IMR-90 (cell line): ENCODE measurements around the gene UCKL1. TPM values are rescaled to one million over a fixed set of nuclear protein-coding genes. Genes with fewer than 3 reads are reported as not detected.

Experiments
- ATAC-seq: fragments of 200-7000 bp; cut with Tn5 transposase; 2 replicates; pipeline ENCODE4 v1.9.1; 2020; ENCODE audit warnings: low read depth, mild to moderate bottlenecking, moderate library complexity
- BruUV-seq: library from RNA; stranded (reverse); fragments of 400-500 nt; replicated peaks from 2 replicates; lab custom pipeline; 2021; lab: Mats Ljungman, UMichigan
- CTCF ChIA-PET: fragments of 300-600 bp; formaldehyde crosslinking; extraction: SDS; loops from one replicate; lab custom pipeline; 2021; ENCODE audit warnings: antibody characterized with exemption; lab: Yijun Ruan, JAX
- POLR2A ChIA-PET: fragments of 300-600 bp; sonication (Branson Sonifier 250); formaldehyde crosslinking; loops from one replicate; lab custom pipeline; 2022; ENCODE audit warnings: antibody characterized with exemption; ENCODE audit not compliant: unreplicated experiment; lab: Charles Lee
- DNase-seq: peaks from one replicate; pipeline ENCODE4 v3.0.0; 2013
- H2AFZ ChIP-seq: replicated peaks from 2 replicates; pipeline ENCODE3; 2013; ENCODE audit warnings: low read length, mild to moderate bottlenecking; ENCODE audit not compliant: poor library complexity
- H2AK5ac ChIP-seq: 2 replicates; pipeline ENCODE4 v1.6.1; 2013; ENCODE audit warnings: low read depth, low read length, inconsistent platforms
- H2AK9ac ChIP-seq: replicated peaks from 2 replicates; pipeline ENCODE3; 2013; ENCODE audit warnings: mild to moderate bottlenecking, low read depth, low read length, moderate library complexity; ENCODE audit not compliant: poor library complexity
- H2BK120ac ChIP-seq: 2 replicates; pipeline ENCODE4 v1.6.1; 2013; ENCODE audit warnings: low read depth, low read length, inconsistent platforms
- H2BK15ac ChIP-seq: 3 replicates; pipeline ENCODE4 v1.6.1; 2013; ENCODE audit warnings: low read depth, low read length, inconsistent platforms
- H2BK20ac ChIP-seq: 2 replicates; pipeline ENCODE4 v1.6.1; 2013; ENCODE audit warnings: low read depth, mild to moderate bottlenecking, inconsistent platforms, low read length, moderate library complexity
- H2BK5ac ChIP-seq: 2 replicates; pipeline ENCODE4 v1.6.1; 2013; ENCODE audit warnings: mild to moderate bottlenecking, low read depth, low read length, inconsistent platforms; ENCODE audit not compliant: poor library complexity, severe bottlenecking
- H3K14ac ChIP-seq: replicated peaks from 2 replicates; pipeline ENCODE4 v1.6.1; 2013; ENCODE audit warnings: low read depth, low read length, inconsistent platforms
- H3K18ac ChIP-seq: 2 replicates; pipeline ENCODE4 v1.6.1; 2013; ENCODE audit warnings: low read depth, low read length, control low read depth
- H3K23ac ChIP-seq: 2 replicates; pipeline ENCODE4 v1.6.1; 2013; ENCODE audit warnings: low read depth, low read length, inconsistent platforms
- H3K27ac ChIP-seq: 2 replicates; pipeline ENCODE4 v1.5.1; 2013; ENCODE audit warnings: mild to moderate bottlenecking, control low read depth, low read length; ENCODE audit not compliant: insufficient read depth
- H3K27me3 ChIP-seq: 2 replicates; pipeline ENCODE4 v1.6.1; 2013; ENCODE audit warnings: low read length; ENCODE audit not compliant: control insufficient read depth, insufficient read depth
- H3K36me3 ChIP-seq: 2 replicates; pipeline ENCODE4 v1.6.1; 2013; ENCODE audit warnings: low read length, mixed read lengths; ENCODE audit not compliant: control insufficient read depth, insufficient read depth
- H3K4ac ChIP-seq: 2 replicates; pipeline ENCODE4 v1.6.1; 2013; ENCODE audit warnings: low read depth, low read length, inconsistent platforms
- H3K4me1 ChIP-seq: 2 replicates; pipeline ENCODE4 v1.6.1; 2013; ENCODE audit warnings: low read length, mixed read lengths; ENCODE audit not compliant: control insufficient read depth, insufficient read depth
- H3K4me2 ChIP-seq: 2 replicates; pipeline ENCODE4 v1.6.1; 2013; ENCODE audit warnings: low read depth, mild to moderate bottlenecking, control low read depth, low read length, moderate library complexity
- H3K4me3 ChIP-seq: 2 replicates; pipeline ENCODE4 v1.5.1; 2013; ENCODE audit warnings: low read depth, mild to moderate bottlenecking, control low read depth, low read length, moderate library complexity; ENCODE audit not compliant: insufficient read depth
- H3K56ac ChIP-seq: 2 replicates; pipeline ENCODE4 v1.6.1; 2013; ENCODE audit warnings: low read length, inconsistent platforms; ENCODE audit not compliant: insufficient read depth; ENCODE audit errors: extremely low read depth
- H3K79me1 ChIP-seq, 2 experiments: 2 replicates each; pipeline ENCODE4 v1.6.1; 2013; ENCODE audit warnings: low read length in 2 of 2, inconsistent platforms in 1 of 2, low read depth in 1 of 2
- H3K9ac ChIP-seq: 2 replicates; pipeline ENCODE4 v1.6.1; 2013; ENCODE audit warnings: low read depth, low read length, control low read depth
- H3K9me1 ChIP-seq: 2 replicates; pipeline ENCODE4 v1.6.1; 2013; ENCODE audit warnings: low read length, inconsistent platforms; ENCODE audit not compliant: insufficient read depth
- H3K9me3 ChIP-seq: 2 replicates; pipeline ENCODE4 v1.6.1; 2013; ENCODE audit warnings: low read length; ENCODE audit not compliant: control insufficient read depth, insufficient read depth
- H4K20me1 ChIP-seq: 2 replicates; pipeline ENCODE4 v1.6.1; 2013; ENCODE audit warnings: low read length, inconsistent platforms; ENCODE audit not compliant: insufficient read depth
- H4K5ac ChIP-seq: 2 replicates; pipeline ENCODE4 v1.6.1; 2013; ENCODE audit warnings: mild to moderate bottlenecking, low read depth, low read length, control low read depth
- H4K8ac ChIP-seq, 2 experiments: 2 replicates each; pipeline ENCODE4 v1.6.1; 2013; ENCODE audit warnings: low read depth in 2 of 2, low read length in 2 of 2, control low read depth in 1 of 2, inconsistent platforms in 1 of 2
- H4K91ac ChIP-seq: 2 replicates; pipeline ENCODE4 v1.6.1; 2013; ENCODE audit warnings: low read depth, low read length, inconsistent platforms; ENCODE audit not compliant: insufficient read depth
- BHLHE40 ChIP-seq: fragments of 150-350 bp; IDR thresholded peaks from 2 replicates; pipeline ENCODE4 v1.6.1; 2016; ENCODE audit warnings: mild to moderate bottlenecking, low read depth, low read length
- CEBPB ChIP-seq: IDR thresholded peaks from 2 replicates; pipeline ENCODE4 v1.6.1; 2012; ENCODE audit warnings: low read depth, low read length, improper control_type of control experiment
- CHD1 ChIP-seq: IDR thresholded peaks from 2 replicates; pipeline ENCODE4 v1.6.1; 2012; ENCODE audit warnings: low read depth, low read length, improper control_type of control experiment
- FOS ChIP-seq: fragments of 150-350 bp; IDR thresholded peaks from 2 replicates; pipeline ENCODE4 v1.6.1; 2016; ENCODE audit warnings: low read depth, low read length
- MAFK ChIP-seq: IDR thresholded peaks from 2 replicates; pipeline ENCODE4 v1.6.1; 2012; ENCODE audit warnings: low read depth, low read length, improper control_type of control experiment
- MAZ ChIP-seq: IDR thresholded peaks from 2 replicates; pipeline ENCODE4 v1.6.1; 2012; ENCODE audit warnings: low read depth, mild to moderate bottlenecking, low read length, improper control_type of control experiment, moderate library complexity, borderline replicate concordance
- MXI1 ChIP-seq: IDR thresholded peaks from 2 replicates; pipeline ENCODE4 v1.6.1; 2012; ENCODE audit warnings: low read depth, mild to moderate bottlenecking, low read length, moderate library complexity, borderline replicate concordance
- NFE2L2 ChIP-seq: fragments of 150-350 bp; IDR thresholded peaks from 2 replicates; pipeline ENCODE4 v1.6.1; 2016; ENCODE audit warnings: low read depth, mild to moderate bottlenecking, low read length
- POLR2A ChIP-seq: IDR thresholded peaks from 2 replicates; pipeline ENCODE4 v1.6.1; 2012; ENCODE audit warnings: mild to moderate bottlenecking, low read depth, low read length
- RAD21 ChIP-seq: IDR thresholded peaks from 2 replicates; pipeline ENCODE4 v1.6.1; 2012; ENCODE audit warnings: low read length, improper control_type of control experiment
- RCOR1 ChIP-seq: IDR thresholded peaks from 2 replicates; pipeline ENCODE4 v1.6.1; 2012; ENCODE audit warnings: mild to moderate bottlenecking, low read length, improper control_type of control experiment; ENCODE audit not compliant: insufficient replicate concordance
- SMC3 ChIP-seq: fragments of 150-350 bp; IDR thresholded peaks from 2 replicates; pipeline ENCODE4 v1.6.1; 2016; ENCODE audit warnings: low read depth, mild to moderate bottlenecking, antibody characterized with exemption, low read length, moderate library complexity
- WGBS, 2 experiments: methylation state at CpG; one replicate each; pipeline versions ENCODE4 v1.1.5 to v1.1.7; 2013; ENCODE audit warnings: missing lambda C conversion rate in 2 of 2; ENCODE audit not compliant: insufficient read length in 1 of 2; ENCODE audit errors: extremely low coverage in 2 of 2; 5-methylcytosine and 5-hydroxymethylcytosine counted together
- dilution Hi-C: fragments of 300-500 bp; cut with HindIII; formaldehyde crosslinking; loops from one replicate; pipeline ENCODE4 v1.14.3; 2018; ENCODE audit warnings: low sequenced_read_pairs; ENCODE audit not compliant: unreplicated experiment
- in situ Hi-C: fragments of 300-500 bp; cut with MboI; formaldehyde crosslinking; loops from 3 replicates; pipeline ENCODE4 v1.14.3; 2019; ENCODE audit warnings: low sequenced_read_pairs, inconsistent platforms, mixed read lengths
- intact Hi-C: fragments of 100-400 bp; cut with micrococcal nuclease; formaldehyde crosslinking; loops from 2 replicates; pipeline ENCODE4 v1.10.0; 2022
- polyA plus RNA-seq, 3 experiments: library from polyadenylated mRNA; depleted of rRNA; stranded (reverse); fragments of >200 nt; gene quantifications; 2 replicates each; pipeline ENCODE4 v1.2.3, GENCODE V29; 2012; ENCODE audit warnings: low replicate concordance in 1 of 3
- total RNA-seq: library from RNA; depleted of rRNA; stranded (reverse); fragments of >200 nt; gene quantifications from 2 replicates; pipeline ENCODE4 v1.2.3, GENCODE V29; 2012
- TF ChIP-seq, protein P1 (sequence below): fragments of 150-350 bp; IDR thresholded peaks from 2 replicates; pipeline ENCODE4 v1.6.1; 2016; ENCODE audit warnings: low read depth, mild to moderate bottlenecking, low read length, moderate library complexity, borderline replicate concordance
- TF ChIP-seq, protein P2 (sequence below): conservative IDR thresholded peaks from 2 replicates; pipeline ENCODE4 v1.5.1; 2012; ENCODE audit warnings: mild to moderate bottlenecking, low read depth, low read length, improper control_type of control experiment

Gene UCKL1
- total and polyA plus RNA-seq, 2 of the 4 experiments (the other 2 are of a cell fraction) = 16.7 to 54.7 TPM

DNA sequence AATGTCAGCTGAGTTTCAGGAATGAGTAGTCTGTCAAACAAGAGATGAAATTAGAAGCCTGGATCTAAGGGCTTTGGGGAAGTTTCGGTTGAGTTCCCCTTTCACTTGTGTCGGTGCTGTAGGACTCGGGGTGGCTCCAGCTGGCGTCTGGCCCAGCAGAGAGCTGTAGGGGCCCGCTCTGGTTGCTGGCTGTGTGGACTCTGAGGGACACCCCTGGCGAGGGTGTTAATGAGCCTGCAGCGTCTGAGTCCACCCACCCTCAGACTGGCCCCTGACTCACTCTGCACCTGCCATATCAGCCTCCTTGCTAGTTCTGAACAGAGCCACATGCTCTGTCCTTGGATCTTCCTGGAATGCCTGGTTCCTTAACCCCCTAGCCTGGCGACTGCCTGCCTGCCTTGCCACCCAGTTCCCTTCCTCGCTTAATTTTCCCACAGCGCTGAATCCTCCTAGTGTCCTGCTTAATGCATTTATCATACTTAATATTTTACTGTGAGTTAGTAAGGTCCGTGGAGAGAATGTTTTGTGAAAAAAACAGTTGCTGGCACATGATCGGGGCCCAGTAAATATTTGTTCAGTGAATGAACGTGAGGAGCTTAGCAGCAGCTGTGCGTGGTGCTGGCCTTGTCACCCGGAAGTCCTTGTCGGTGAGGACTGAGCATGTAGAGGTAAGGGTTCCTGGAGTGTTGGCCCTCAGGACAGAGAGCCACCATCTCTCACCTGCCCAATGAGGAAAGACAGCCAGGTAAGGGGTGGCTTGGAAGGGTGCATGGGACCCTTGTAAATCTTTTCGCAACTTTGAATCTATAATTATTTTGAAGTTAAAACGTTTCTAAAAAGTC is 59.7 kb downstream of the UCKL1 start:
- Histone ChIP-seq H3K36me3 (peaks cover 21% of the 10 kb centered on the region), H4K91ac (no peak overlapping the region), H2AK9ac (peak overlapping the region; percentile 58), H4K20me1 (peaks cover 76% of the 10 kb centered on the region), H3K18ac (no peak overlapping the region), H2BK120ac (no peak overlapping the region), H2BK5ac (peak overlapping the region; percentile 51), H3K9me1 (peaks cover 16% of the 10 kb centered on the region), H3K4me1 (peaks cover 14% of the 10 kb centered on the region), H2BK15ac (no peak overlapping the region), H3K9me3 (no peaks in the 10 kb centered on the region), H4K8ac (no peak overlapping the region), H3K27me3 (no peaks in the 10 kb centered on the region), H3K9ac (peak overlapping the region; percentile 93), H3K23ac (peak overlapping the region; percentile 73), H4K5ac (no peak overlapping the region), H2AK5ac (peak overlapping the region; percentile 23), H3K4ac (no peak overlapping the region), H2BK20ac (no peak overlapping the region), H3K4me2 (peak overlapping the region; percentile 84), H3K14ac (peak overlapping the region; percentile 50), H3K79me1 (peaks cover 3 to 59% of the 10 kb centered on the region in 2 experiments; a peak in 3 of 4 replicates), H2AFZ (peak overlapping the region; percentile 11), H3K27ac (peak overlapping the region; percentile 51), H3K56ac (no peak overlapping the region), H3K4me3 (peak overlapping the region; percentile 86)
- in situ Hi-C loops (no loop called here), intact Hi-C loops (loop anchor here (2.0 kb wide), 1 partner anchor 160 kb away; no protein-coding TSS in a partner anchor), dilution Hi-C loops (no loop called here)
- ATAC-seq (peak; percentile 3), DNase-seq (peak; percentile 46)
- ChIA-PET POLR2A (interaction anchor here (0.6 kb wide), 1 partner anchor 13 kb away, joined by 3 read pairs; no protein-coding TSS in a partner anchor), CTCF (interaction anchor here (1.0 kb wide), 1 partner anchor 359 kb away, joined by 3 read pairs; no protein-coding TSS in a partner anchor)
- WGBS, 2 experiments = 20% methylated on average over 2 of the region's 18 CpGs; no CpG with 5 or more reads in 1 of the 2 experiments
- TSS peak; percentile 24 for BruUV-seq
- no peak for TF ChIP-seq POLR2A
- no peak for TF ChIP-seq CHD1
- TF ChIP-seq MAFK = no peak
- peak; percentile 88 for TF ChIP-seq BHLHE40
- peak; percentile 17 for TF ChIP-seq RCOR1
- TF ChIP-seq FOS = no peak
- TF ChIP-seq, protein P1, sequence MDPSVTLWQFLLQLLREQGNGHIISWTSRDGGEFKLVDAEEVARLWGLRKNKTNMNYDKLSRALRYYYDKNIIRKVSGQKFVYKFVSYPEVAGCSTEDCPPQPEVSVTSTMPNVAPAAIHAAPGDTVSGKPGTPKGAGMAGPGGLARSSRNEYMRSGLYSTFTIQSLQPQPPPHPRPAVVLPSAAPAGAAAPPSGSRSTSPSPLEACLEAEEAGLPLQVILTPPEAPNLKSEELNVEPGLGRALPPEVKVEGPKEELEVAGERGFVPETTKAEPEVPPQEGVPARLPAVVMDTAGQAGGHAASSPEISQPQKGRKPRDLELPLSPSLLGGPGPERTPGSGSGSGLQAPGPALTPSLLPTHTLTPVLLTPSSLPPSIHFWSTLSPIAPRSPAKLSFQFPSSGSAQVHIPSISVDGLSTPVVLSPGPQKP = no peak
- no peak for TF ChIP-seq SMC3
- no peak for TF ChIP-seq CEBPB
- TF ChIP-seq RAD21 = no peak
- no peak for TF ChIP-seq MAZ
- TF ChIP-seq MXI1 = no peak; the same call in 1 of the 2 replicates
- TF ChIP-seq, protein P2, sequence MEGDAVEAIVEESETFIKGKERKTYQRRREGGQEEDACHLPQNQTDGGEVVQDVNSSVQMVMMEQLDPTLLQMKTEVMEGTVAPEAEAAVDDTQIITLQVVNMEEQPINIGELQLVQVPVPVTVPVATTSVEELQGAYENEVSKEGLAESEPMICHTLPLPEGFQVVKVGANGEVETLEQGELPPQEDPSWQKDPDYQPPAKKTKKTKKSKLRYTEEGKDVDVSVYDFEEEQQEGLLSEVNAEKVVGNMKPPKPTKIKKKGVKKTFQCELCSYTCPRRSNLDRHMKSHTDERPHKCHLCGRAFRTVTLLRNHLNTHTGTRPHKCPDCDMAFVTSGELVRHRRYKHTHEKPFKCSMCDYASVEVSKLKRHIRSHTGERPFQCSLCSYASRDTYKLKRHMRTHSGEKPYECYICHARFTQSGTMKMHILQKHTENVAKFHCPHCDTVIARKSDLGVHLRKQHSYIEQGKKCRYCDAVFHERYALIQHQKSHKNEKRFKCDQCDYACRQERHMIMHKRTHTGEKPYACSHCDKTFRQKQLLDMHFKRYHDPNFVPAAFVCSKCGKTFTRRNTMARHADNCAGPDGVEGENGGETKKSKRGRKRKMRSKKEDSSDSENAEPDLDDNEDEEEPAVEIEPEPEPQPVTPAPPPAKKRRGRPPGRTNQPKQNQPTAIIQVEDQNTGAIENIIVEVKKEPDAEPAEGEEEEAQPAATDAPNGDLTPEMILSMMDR = no peak
- TF ChIP-seq NFE2L2 = no peak
